ENCODE results near the gene DNAJC1. TPM values are rescaled to one million over a fixed set of nuclear protein-coding genes. Genes with fewer than 3 reads are reported as not detected.

DNAJC1 gene
- polyA plus RNA-seq, 1 donor (not counting 4 experiments of a cell fraction or from before 2014, with no cell fraction given), result 24.8 TPM

GRCh38 chr10:21934307-21934706 lies 69.2 kb downstream of the DNAJC1 start:
- DNase-seq (ENCODE audit: low read depth, low spot score), result no peak

DNA sequence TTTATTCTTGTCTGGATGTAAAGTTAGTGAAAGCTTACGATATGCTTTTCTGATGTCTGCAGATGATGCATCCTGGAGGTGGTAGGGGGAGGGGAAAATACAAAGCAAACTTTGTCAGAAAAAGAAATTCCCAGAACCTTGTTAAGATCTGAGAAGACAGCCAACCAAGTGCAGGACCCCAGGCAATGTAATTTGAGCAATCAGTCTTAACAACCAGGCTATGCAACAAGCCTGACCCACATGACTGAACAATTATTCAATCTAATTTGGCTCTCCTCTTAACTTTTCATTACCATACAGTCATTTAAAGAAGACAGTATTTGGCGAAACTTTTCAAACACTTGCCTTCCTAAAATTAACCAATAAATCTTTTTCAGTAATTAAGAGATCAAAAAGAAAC lies 74.5 kb downstream of the DNAJC1 start:
- no peak for TF ChIP-seq EZH2 (IDR thresholded peaks at IDR 0.05; ENCODE audit: low read length)
- TF ChIP-seq, protein P1, sequence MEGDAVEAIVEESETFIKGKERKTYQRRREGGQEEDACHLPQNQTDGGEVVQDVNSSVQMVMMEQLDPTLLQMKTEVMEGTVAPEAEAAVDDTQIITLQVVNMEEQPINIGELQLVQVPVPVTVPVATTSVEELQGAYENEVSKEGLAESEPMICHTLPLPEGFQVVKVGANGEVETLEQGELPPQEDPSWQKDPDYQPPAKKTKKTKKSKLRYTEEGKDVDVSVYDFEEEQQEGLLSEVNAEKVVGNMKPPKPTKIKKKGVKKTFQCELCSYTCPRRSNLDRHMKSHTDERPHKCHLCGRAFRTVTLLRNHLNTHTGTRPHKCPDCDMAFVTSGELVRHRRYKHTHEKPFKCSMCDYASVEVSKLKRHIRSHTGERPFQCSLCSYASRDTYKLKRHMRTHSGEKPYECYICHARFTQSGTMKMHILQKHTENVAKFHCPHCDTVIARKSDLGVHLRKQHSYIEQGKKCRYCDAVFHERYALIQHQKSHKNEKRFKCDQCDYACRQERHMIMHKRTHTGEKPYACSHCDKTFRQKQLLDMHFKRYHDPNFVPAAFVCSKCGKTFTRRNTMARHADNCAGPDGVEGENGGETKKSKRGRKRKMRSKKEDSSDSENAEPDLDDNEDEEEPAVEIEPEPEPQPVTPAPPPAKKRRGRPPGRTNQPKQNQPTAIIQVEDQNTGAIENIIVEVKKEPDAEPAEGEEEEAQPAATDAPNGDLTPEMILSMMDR (optimal IDR thresholded peaks at IDR 0.05 in 1 of 3, IDR thresholded peaks at IDR 0.05 in 1 of 3, conservative IDR thresholded peaks at IDR 0.05 in 1 of 3; ENCODE audit: extremely low read depth in 1 of 3, insufficient read depth in 2 of 3, low read length in 3 of 3), result no peak
- no peaks in the 10 kb centered on the region for H3K79me2 ChIP-seq (ENCODE audit: control insufficient read depth, insufficient read depth, low read length)
- H3K36me3 ChIP-seq (ENCODE audit: control insufficient read depth in 2 of 2, extremely low read depth in 1 of 2, insufficient read depth in 2 of 2, low read length in 2 of 2), result no peaks in the 10 kb centered on the region
- dilution Hi-C loops (cut with MboI; ENCODE audit: extremely low pct_ligation_motif_present, low sequenced_read_pairs), result no loop called here
- peak overlapping the region; percentile 71 for H3K4me2 ChIP-seq (ENCODE audit: control insufficient read depth, extremely low read depth, insufficient read depth, low read depth, low read length)
- FAIRE-seq, result peak; percentile 88
- no peaks in the 10 kb centered on the region for H4K20me1 ChIP-seq (ENCODE audit: control insufficient read depth, extremely low read depth, insufficient read depth, low read length)
- no peaks in the 10 kb centered on the region for H3K9me1 ChIP-seq (ENCODE audit: control insufficient read depth, extremely low read depth, insufficient read depth, low read length)
- peak overlapping the region; percentile 31 for H3K9ac ChIP-seq (ENCODE audit: control insufficient read depth, extremely low read depth, insufficient read depth, low read length)
- H3K9me3 ChIP-seq (ENCODE audit: control insufficient read depth, low read depth, low read length), result no peaks in the 10 kb centered on the region
- peak overlapping the region; percentile 47 for H2AFZ ChIP-seq (ENCODE audit: control insufficient read depth, low read length)
- H3K4me3 ChIP-seq (ENCODE audit: control insufficient read depth in 2 of 3, extremely low read depth in 1 of 3, insufficient read depth in 2 of 3, low read depth in 1 of 3, low read length in 3 of 3), result peak overlapping the region; percentile 29 to 45 (median 31)
- peak; percentile 59 for DNase-seq (ENCODE audit: low read depth, low spot score)
- peak overlapping the region; percentile 51 for H3K27ac ChIP-seq (ENCODE audit: control insufficient read depth, insufficient read depth, low read length)
- H3K4me1 ChIP-seq (ENCODE audit: control insufficient read depth, extremely low read depth, insufficient read depth, low read length), result peaks cover 35% of the 10 kb centered on the region
- H3K27me3 ChIP-seq (ENCODE audit: control insufficient read depth, extremely low read depth, insufficient read depth, low read length), result no peaks in the 10 kb centered on the region

More at GRCh38 chr10:21934307-21934706, 69.2 kb downstream of the DNAJC1 start:
- Histone ChIP-seq H3K4me2 (ENCODE audit: control insufficient read depth, extremely low read depth, insufficient read depth, low read depth, low read length) (no peak overlapping the region), H2AFZ (ENCODE audit: control insufficient read depth, low read length) (no peak overlapping the region), H3K9ac (ENCODE audit: control insufficient read depth, extremely low read depth, insufficient read depth, low read length) (no peak overlapping the region), H3K4me1 (ENCODE audit: control insufficient read depth, extremely low read depth, insufficient read depth, low read length) (peaks cover under 1% of the 10 kb centered on the region), H3K79me2 (ENCODE audit: control insufficient read depth, insufficient read depth, low read length) (no peaks in the 10 kb centered on the region), H3K9me3 (ENCODE audit: control insufficient read depth, low read depth, low read length) (peaks cover 2% of the 10 kb centered on the region), H4K20me1 (ENCODE audit: control insufficient read depth, extremely low read depth, insufficient read depth, low read length) (no peaks in the 10 kb centered on the region), H3K27ac (ENCODE audit: control insufficient read depth, insufficient read depth, low read length) (no peak overlapping the region), H3K4me3 (ENCODE audit: control insufficient read depth in 2 of 3, extremely low read depth in 1 of 3, insufficient read depth in 2 of 3, low read depth in 1 of 3, low read length in 3 of 3) (no peak overlapping the region), H3K27me3 (ENCODE audit: control insufficient read depth, extremely low read depth, insufficient read depth, low read length) (no peaks in the 10 kb centered on the region), H3K36me3 (ENCODE audit: control insufficient read depth in 2 of 2, extremely low read depth in 1 of 2, insufficient read depth in 2 of 2, low read length in 2 of 2) (no peaks in the 10 kb centered on the region), H3K9me1 (ENCODE audit: control insufficient read depth, extremely low read depth, insufficient read depth, low read length) (no peaks in the 10 kb centered on the region)
- dilution Hi-C loops (cut with MboI; ENCODE audit: extremely low pct_ligation_motif_present, low sequenced_read_pairs), result no loop called here
- FAIRE-seq, result no peak
- TF ChIP-seq, protein P1 (optimal IDR thresholded peaks at IDR 0.05 in 1 of 3, IDR thresholded peaks at IDR 0.05 in 1 of 3, conservative IDR thresholded peaks at IDR 0.05 in 1 of 3; ENCODE audit: extremely low read depth in 1 of 3, insufficient read depth in 2 of 3, low read length in 3 of 3), result no peak
- TF ChIP-seq EZH2 (IDR thresholded peaks at IDR 0.05; ENCODE audit: low read length), result no peak
